OCI-LY3 (cell line): ENCODE results near the gene ALG2.

Experiments used
- CTCF ChIP-seq: fragments of 200-600, 300-600 bp; sonication (generic); IDR thresholded peaks from 2 replicates; pipeline ENCODE4 v1.5.1; 2014; ENCODE audit warnings: antibody characterized with exemption, low read length, low read depth
- EZH2phosphoT487 ChIP-seq: fragments of 200-600 bp; shearing (Covaris generic); IDR thresholded peaks from 2 replicates; pipeline ENCODE4 v1.6.1; 2018; ENCODE audit warnings: antibody characterized with exemption, mixed run types, low read depth

GRCh38 chr9:99234618-99235017, 12.9 kb upstream of the ALG2 start:
- TF ChIP-seq CTCF = no peak
- TF ChIP-seq EZH2phosphoT487 = no peak
